ENCODE results near the gene EHMT1.

- TF ChIP-seq CTCF (IDR thresholded peaks at IDR 0.05) (no peak), EZH2 (IDR thresholded peaks at IDR 0.05; ENCODE audit: borderline replicate concordance, insufficient read depth, low read depth, low read length, poor library complexity, severe bottlenecking) (no peak)
Measured at GRCh38 chr9:137791947-137792346, 173.1 kb downstream of the EHMT1 start.
